GM18873 (cell line): Measurements from ENCODE around the gene IKZF1.

Experiments used
- ATAC-seq: cut with Tn5 transposase; IDR thresholded peaks from one replicate; pipeline ENCODE4 v1.9.1; 2021; ENCODE audit warnings: mild to moderate bottlenecking, moderate library complexity, moderate number of reproducible peaks; ENCODE audit not compliant: unreplicated experiment, low FRiP score

IKZF1 gene

GRCh38 chr7:50304129-50304910 lies at the start of gene IKZF1:
TSS of gene IKZF1 (plus strand) at chr7:50304716. CDS start at chr7:50319062, 14,346 bp downstream.
- ATAC-seq, result peak; percentile 19

- no peak for ATAC-seq
Measured at GRCh38 chr7:50261593-50261992, 42.9 kb upstream of the IKZF1 start.

- peak; percentile 2 for ATAC-seq
Measured at GRCh38 chr7:50262446-50262845, 42.1 kb upstream of the IKZF1 start.

GRCh38 chr7:50262916-50263690 lies 41.4 kb upstream of the IKZF1 start:
- ATAC-seq, result peak; percentile 53

- ATAC-seq, result no peak
Measured at GRCh38 chr7:50264908-50265307, 39.6 kb upstream of the IKZF1 start.

GRCh38 chr7:50265968-50266634 lies 38.4 kb upstream of the IKZF1 start:
- no peak for ATAC-seq

GRCh38 chr7:50266635-50267386 lies 37.7 kb upstream of the IKZF1 start:
- ATAC-seq, result peak; percentile 49

GRCh38 chr7:50267525-50268041 lies 36.9 kb upstream of the IKZF1 start:
- no peak for ATAC-seq

GRCh38 chr7:50268223-50268622 lies 36.3 kb upstream of the IKZF1 start:
- ATAC-seq, result no peak

- no peak for ATAC-seq
Measured at GRCh38 chr7:50268990-50269389, 35.5 kb upstream of the IKZF1 start.

GRCh38 chr7:50270531-50271018 lies 33.9 kb upstream of the IKZF1 start:
- ATAC-seq, result no peak

GRCh38 chr7:50272808-50273207 lies 31.7 kb upstream of the IKZF1 start:
- ATAC-seq, result peak; percentile 53

GRCh38 chr7:50273301-50273700 lies 31.2 kb upstream of the IKZF1 start:
- ATAC-seq, result peak; percentile 9

- ATAC-seq, result no peak
Measured at GRCh38 chr7:50273870-50274269, 30.6 kb upstream of the IKZF1 start.

- no peak for ATAC-seq
Measured at GRCh38 chr7:50274361-50274760, 30.2 kb upstream of the IKZF1 start.

GRCh38 chr7:50275430-50275829 lies 29.1 kb upstream of the IKZF1 start:
- ATAC-seq, result no peak

GRCh38 chr7:50276483-50276882 lies 28.0 kb upstream of the IKZF1 start:
- no peak for ATAC-seq

GRCh38 chr7:50278120-50278519 lies 26.4 kb upstream of the IKZF1 start:
- ATAC-seq, result no peak

GRCh38 chr7:50281680-50282445 lies 22.7 kb upstream of the IKZF1 start:
- ATAC-seq, result peak; percentile 95
